Epithelial cell of proximal tubule (primary cell): ENCODE results near the gene CREB1. TPM values are rescaled to one million over a fixed set of nuclear protein-coding genes. Genes with fewer than 3 reads are reported as not detected.

Source experiments
- DNase-seq: peaks from one replicate; pipeline ENCODE4 v3.0.0-alpha.2; 2011; ENCODE audit warnings: low read depth
- H3K4me3 ChIP-seq: 2 replicates; pipeline ENCODE4 v1.5.1; 2011; ENCODE audit warnings: low read depth, mild to moderate bottlenecking, low read length
- CTCF ChIP-seq: conservative IDR thresholded peaks from 2 replicates; pipeline ENCODE4 v1.5.1; 2012; ENCODE audit warnings: low read depth, mild to moderate bottlenecking, low read length
- total RNA-seq: library from RNA; depleted of rRNA; stranded (reverse); fragments of >200 nt; gene quantifications from 2 replicates; pipeline ENCODE4 v1.2.3, GENCODE V29; 2015

CREB1 gene
- total RNA-seq, 1 donor from 2014 or later, result 28.1 TPM

GRCh38 chr2:207601774-207602173 lies 72.0 kb downstream of the CREB1 start:
- no peak for TF ChIP-seq CTCF
- no peak for DNase-seq
- no peak overlapping the region for H3K4me3 ChIP-seq

GRCh38 chr2:207603486-207603885 lies 73.7 kb downstream of the CREB1 start:
- no peak overlapping the region for H3K4me3 ChIP-seq
- TF ChIP-seq CTCF, result no peak
- DNase-seq, result no peak

- H3K4me3 ChIP-seq, result no peak overlapping the region
- no peak for TF ChIP-seq CTCF
- DNase-seq, result no peak
Measured at GRCh38 chr2:207606399-207606798, 76.6 kb downstream of the CREB1 start.

GRCh38 chr2:207606829-207607228 lies 77.1 kb downstream of the CREB1 start:
- no peak for DNase-seq
- no peak for TF ChIP-seq CTCF
- no peak overlapping the region for H3K4me3 ChIP-seq

DNA sequence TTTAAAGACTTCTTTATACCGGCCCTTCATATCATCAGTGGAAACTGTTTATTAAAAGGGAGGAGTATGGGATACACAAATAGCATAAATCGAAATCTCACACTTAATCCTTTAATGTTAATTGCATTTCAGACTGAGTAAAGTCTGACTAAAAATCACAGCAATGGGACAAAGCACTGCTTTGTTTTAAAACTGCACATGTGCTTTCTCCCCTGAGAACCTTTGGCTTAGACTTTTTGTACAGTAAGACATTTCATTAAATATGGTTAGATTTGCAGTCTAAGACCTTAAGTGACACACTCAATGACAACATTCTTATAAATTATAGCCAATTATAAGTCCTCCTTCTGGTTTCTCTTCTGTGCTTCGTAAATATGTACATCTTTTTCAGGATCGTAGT lies 83.0 kb downstream of the CREB1 start:
- H3K4me3 ChIP-seq, result no peak overlapping the region
- DNase-seq, result no peak
- no peak for TF ChIP-seq CTCF

DNA sequence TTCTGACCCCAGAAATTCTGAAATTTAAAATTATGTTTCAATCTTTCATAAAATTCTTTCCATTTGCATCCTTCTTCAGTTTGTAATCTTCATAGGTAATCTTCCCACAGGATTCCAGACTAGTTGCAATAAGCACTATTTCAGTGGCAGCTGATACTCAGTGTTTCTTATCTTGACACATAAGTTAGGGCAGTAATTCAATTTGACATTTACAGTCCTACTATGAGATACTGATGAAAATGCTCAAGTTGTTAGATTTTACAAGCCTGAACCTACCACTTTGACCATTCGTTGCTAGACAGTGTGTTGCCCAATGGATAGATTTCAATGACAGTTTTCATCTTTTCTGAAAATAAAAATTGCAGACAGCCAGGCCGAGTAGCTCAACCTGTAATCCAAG lies 85.1 kb downstream of the CREB1 start:
- DNase-seq, result no peak

More for the DNA sequence above, 85.1 kb downstream of the CREB1 start:
- no peak overlapping the region for H3K4me3 ChIP-seq
- no peak for TF ChIP-seq CTCF
